A549 treated with AZD9567 at 1 μM for 4 hours (cell line): Measurements from ENCODE around the gene EVC2. TPM values are rescaled to one million over a fixed set of nuclear protein-coding genes. Genes with fewer than 3 reads are reported as not detected.

Experiments used
- total RNA-seq: library from RNA; stranded (reverse); fragments of 200-300 nt; extraction: Qiagen RNA extraction; gene quantifications from 5 replicates; pipeline ENCODE4 v1.2.3, GENCODE V29; 2022; ENCODE audit not compliant: insufficient read depth

Gene EVC2, protein sequence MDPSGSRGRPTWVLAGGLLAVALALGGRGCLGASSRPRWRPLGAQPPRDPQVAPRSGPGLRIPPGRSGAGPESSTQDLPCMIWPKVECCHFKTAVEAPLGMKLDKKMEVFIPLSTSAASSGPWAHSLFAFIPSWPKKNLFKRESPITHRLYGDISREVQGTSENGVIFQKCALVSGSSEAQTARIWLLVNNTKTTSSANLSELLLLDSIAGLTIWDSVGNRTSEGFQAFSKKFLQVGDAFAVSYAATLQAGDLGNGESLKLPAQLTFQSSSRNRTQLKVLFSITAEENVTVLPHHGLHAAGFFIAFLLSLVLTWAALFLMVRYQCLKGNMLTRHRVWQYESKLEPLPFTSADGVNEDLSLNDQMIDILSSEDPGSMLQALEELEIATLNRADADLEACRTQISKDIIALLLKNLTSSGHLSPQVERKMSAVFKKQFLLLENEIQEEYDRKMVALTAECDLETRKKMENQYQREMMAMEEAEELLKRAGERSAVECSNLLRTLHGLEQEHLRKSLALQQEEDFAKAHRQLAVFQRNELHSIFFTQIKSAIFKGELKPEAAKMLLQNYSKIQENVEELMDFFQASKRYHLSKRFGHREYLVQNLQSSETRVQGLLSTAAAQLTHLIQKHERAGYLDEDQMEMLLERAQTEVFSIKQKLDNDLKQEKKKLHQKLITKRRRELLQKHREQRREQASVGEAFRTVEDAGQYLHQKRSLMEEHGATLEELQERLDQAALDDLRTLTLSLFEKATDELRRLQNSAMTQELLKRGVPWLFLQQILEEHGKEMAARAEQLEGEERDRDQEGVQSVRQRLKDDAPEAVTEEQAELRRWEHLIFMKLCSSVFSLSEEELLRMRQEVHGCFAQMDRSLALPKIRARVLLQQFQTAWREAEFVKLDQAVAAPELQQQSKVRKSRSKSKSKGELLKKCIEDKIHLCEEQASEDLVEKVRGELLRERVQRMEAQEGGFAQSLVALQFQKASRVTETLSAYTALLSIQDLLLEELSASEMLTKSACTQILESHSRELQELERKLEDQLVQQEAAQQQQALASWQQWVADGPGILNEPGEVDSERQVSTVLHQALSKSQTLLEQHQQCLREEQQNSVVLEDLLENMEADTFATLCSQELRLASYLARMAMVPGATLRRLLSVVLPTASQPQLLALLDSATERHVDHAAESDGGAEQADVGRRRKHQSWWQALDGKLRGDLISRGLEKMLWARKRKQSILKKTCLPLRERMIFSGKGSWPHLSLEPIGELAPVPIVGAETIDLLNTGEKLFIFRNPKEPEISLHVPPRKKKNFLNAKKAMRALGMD
- total RNA-seq: 1.0 to 1.9 TPM (median 1.7 TPM) in 5 replicates

GRCh38 chr4:5708449-5709206, at the start of gene EVC2:
Gene EVC2, minus strand, starts transcription at chr4:5708559. Its CDS starts 46 bp downstream, at chr4:5708513.

DNA sequence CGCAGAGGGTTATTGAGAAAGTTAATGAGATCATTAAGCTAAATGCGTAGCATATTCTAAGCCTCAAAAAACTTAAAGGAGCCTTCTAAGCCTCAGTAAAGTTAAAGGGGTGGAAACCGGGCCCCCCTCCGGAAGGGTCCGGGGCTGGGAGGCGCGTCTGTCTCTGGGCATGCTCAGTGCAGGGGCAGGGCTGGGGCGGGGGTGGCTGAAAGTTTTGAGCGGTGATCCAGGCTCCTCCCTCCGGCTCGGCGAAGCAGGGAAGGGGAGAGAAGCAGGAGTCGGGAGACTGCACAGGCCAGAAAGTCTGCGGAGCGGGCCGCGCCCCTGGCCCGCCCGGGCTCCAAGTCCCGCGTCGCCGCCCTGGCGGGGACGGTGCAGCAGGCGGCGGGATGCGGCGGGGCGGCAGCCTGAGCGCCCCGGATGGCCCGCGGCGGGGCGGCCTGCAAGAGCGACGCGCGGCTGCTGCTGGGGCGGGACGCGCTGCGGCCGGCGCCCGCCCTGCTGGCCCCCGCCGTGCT, 2.7 kb upstream of the EVC2 start, which contains the start of gene EVC:
EVC (plus strand) TSS at position 241 of the 518 bp plus-strand sequence; CDS start at position 421, 180 bp downstream.

Other genes with a start within 250 kb of the EVC2 start
- 8.3 to 12.0 TPM (median 11.2 TPM) in 5 replicates for gene EVC, start 2.6 kb upstream of the EVC2 start, total RNA-seq
- 3.1 to 4.5 TPM (median 3.3 TPM) in 5 replicates for gene CRMP1, start 184.5 kb upstream of the EVC2 start, total RNA-seq